GM21529 (cell line): Measurements from ENCODE around the gene KRT1.

Experiments
- ATAC-seq: cut with Tn5 transposase; IDR thresholded peaks from one replicate; pipeline ENCODE4 v1.9.1; 2021; ENCODE audit not compliant: unreplicated experiment

Gene KRT1

DNA sequence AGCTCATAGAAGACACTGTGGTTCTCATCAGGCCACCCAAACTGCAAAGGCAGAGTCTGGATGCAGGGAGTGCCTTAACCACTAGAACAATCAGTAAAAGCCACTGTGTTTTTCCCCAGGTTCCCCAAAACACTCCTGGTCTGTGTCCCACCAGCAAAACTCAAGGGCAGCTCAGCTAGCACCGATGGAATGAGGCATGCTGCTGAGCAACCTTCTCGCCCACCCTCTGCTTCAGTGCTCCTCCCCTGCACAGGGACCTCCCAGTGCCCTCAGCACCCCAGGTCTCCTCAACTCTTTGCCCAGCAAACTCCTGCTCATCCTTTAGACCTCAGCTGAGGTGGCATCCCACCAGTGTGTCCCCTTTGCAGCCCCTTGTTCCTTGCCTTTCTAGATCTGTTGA is 19.2 kb upstream of the KRT1 start:
- ATAC-seq, result no peak

- ATAC-seq, result no peak
Measured at GRCh38 chr12:52698651-52699340, 18.6 kb upstream of the KRT1 start.

GRCh38 chr12:52697058-52697582 is 16.9 kb upstream of the KRT1 start:
- ATAC-seq, result no peak

GRCh38 chr12:52696588-52696987 is 16.4 kb upstream of the KRT1 start:
- no peak for ATAC-seq

DNA sequence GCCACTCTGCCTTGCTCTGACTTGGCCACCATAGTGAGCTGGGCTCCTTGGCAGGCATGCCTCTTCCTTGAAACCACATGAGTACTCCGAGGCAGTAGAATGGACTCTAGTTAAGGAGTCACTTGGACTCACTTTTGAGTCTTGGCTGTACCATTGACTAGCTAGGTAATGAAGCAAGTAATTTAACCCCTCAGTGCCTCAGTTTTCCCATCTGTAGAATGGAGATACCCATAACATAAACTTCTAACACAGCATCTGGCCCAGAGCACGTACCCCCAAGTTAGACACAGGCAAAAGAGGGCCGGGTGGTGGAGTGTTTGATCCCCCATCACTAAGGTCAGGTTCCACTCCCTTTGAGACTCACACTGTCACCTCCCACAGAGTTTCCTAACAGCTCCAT is 14.8 kb upstream of the KRT1 start:
- ATAC-seq, result no peak

DNA sequence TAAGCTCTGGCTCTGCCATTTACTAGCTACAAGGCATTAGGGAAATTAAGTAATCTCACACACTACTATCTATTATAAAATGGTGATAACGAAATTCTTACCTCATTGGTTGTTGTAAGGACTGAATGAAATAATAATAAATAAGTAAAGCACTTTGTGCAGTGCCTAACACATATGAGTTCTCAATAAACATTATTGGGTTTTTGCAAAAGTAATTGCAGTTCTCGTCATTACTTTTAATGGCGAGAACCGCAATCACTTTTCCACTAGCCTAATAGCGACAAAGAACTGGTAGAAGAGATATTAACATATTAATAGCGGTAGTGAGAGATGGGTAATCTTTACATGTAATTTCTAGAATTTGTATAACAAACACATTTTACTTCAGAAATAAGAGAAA is 13.9 kb upstream of the KRT1 start:
- ATAC-seq, result no peak

DNA sequence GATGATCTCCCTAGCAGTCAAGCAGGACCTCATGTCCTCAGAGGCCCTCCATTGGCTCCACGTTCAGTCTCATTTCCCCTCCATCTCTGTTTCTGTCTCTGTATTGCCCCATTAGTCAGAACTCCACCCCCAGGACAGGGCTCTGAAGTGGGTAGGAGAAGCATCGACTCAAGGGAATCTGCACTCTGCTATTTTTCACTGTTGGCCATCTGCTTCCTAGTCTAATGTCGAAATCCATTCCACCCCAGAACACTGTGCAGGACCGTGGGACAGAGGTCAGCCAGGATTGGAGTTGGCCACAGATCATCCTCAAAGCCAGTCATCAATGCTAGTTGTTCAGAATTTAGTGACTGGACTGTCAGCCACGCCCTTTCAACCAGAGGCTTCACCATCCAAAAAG is 13.1 kb upstream of the KRT1 start:
- no peak for ATAC-seq

DNA sequence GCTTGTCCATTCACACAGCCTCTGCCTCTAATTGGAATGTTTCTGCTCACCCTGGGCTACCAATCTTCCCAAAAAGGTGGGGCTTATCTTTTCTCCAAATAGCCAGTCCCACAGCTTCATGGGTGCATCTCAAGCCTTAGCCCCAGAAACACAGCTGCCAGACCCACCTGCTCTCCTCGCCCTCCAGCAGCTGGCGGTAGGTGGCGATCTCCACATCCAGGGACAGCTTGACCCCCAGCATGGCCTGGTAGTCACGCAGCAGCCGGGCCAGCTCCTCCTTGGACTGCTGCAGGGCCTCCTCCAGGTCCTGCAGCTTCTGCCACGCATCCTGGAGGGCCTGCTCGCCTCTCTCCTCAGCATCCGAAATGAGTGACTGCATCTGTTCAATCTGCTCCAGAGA is 12.0 kb upstream of the KRT1 start:
- no peak for ATAC-seq

GRCh38 chr12:52691841-52692150 is 11.6 kb upstream of the KRT1 start:
- no peak for ATAC-seq

GRCh38 chr12:52691076-52691840 is 11.1 kb upstream of the KRT1 start:
- ATAC-seq, result no peak

DNA sequence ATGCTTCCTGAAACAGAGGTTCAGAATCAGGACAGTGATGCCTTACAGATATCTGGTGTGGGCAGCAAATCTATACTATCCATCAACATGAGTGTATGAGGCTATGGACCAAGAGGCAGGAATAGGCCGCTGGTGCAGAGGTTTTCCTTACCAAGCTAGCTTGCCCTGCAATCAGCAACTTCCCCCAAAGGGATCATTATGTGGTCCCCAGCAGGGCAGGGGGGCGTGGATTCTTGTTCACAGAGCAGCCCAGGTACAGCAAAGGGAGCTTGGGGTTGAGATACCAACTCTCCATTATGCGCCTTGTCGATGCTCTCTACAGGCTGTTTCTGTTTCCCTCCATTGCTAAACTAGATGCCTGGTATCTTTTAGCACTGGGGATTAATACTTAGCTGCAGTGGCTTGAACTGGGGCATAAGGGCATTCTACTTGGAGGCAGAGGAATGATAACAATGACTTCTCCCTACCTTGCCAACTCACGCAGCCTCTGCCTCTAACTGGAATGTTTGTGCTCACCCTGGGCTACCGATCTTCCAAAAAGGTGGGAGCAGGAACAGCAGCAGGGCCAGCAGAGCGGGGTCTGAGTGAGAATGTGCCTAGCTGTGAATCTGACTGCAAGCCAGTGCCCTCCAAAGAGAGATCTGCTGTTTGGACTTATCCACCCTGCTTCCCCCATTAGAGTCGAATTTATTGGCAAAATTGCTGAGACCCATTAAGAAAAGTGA is 10.3 kb upstream of the KRT1 start:
- ATAC-seq, result no peak

GRCh38 chr12:52689936-52690335 is 9.7 kb upstream of the KRT1 start:
- ATAC-seq, result no peak

DNA sequence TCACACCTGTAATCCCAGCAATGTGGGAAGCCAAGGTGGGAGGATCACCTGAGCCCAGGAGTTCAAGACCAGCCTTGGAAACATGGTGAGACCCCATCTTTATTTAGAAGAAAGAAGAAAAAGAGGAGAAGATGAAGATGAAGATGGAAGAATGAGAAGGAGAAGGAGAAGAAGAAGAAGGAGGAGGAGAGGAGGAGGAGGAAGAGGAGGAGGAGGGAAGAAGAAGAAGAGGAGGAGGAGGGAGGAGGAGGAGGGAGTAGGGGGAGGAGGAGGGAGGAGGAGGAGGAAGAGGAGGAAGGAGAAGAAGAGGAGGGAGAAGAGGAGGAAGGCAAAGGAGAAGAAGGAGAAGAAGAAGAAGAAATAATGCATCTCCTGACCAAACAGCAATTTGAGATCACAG is 9.0 kb upstream of the KRT1 start:
- ATAC-seq, result no peak

DNA sequence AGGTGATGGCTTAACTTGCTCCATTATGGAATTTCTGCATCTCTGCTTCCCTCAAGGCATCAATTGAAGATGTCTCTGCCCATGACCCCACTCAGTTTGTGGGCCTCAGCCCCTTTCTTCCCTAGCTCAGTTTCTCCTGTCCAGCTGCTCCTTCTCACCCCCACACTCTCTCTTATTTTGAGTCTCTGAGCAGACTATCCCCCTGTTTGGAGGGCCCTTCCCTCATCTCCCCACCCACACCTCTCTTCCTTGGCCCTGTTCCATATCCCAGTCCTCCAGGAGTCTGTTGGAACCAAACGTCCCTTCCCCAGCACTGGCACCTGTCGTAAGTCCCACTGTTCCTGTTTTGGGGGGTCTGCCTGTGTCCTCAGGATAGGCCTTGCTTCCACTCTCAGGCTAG is 8.3 kb upstream of the KRT1 start:
- no peak for ATAC-seq

DNA sequence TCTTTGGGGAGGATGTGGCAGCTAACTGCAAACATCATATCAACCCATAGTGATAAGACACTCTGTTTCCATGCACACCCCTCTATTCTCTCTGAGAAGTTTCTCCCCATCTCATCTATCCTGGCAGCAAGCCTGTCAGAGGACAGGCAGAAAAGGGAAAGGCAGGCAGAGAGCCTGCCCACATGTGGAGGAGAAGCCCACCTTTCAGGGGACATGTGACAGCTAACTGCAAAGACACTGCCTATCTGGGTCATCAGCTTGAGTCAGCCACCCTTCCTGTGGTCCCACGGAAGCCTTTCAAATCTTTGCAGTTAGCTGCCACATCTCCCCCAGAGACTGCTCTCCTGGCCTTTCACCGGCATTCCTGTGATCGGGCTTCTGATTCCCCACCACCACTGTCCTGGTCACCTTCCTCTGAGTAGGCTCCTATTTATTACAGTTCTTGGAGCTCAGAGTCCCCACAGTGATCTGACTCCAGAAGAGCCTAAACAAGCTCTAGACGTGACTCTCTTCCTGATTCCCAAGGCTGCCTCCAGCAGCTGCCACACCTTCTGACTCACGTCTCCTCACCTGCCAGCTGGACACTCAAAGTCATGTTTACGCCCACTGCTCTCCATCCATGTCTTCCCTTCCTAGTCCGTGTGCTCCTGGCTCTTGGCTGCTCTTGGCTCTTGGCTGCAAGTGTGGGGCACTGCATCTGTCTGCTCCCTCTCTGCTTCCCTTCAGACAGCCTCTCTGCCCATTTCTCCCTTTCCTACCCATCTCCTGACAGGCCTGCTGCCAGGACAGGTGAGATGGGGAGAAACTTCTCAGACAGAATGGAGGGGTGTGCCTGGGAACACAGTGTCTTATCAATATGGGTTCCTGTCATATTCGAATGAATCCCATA is 7.5 kb upstream of the KRT1 start:
- no peak for ATAC-seq

DNA sequence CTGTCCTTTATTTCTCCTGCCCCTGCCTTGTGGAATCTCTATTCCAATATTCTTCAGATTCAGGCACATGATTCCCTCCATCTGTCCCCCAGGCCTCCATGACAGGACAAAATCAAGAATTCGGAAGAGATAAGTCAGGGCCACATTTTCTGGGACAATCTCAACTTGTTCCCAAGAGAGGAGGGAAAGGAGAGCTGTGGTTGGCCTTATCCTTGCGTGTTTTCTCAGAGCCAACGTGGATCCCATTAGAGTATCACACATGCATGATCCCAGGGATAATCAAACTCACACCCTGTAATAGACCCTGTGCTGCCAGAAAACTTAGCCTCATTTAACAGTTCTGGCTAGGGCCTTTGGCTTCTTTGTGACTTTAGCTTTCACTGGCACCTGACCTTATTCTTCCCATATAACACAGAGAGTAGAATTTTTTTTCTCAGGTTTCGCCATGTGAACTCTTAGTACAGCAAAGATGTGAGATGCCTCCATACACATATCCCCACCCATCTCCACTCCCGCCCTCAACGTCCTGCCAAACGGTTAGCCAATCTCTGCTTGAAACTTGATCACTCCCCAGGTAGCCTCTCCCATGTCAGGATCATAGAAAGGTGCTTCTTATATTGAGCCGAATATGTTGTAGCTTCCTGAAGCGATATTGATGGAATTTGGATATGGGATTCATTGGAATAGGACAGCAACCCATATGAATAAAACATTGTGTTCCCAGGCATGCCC is 6.7 kb upstream of the KRT1 start:
- ATAC-seq, result no peak

DNA sequence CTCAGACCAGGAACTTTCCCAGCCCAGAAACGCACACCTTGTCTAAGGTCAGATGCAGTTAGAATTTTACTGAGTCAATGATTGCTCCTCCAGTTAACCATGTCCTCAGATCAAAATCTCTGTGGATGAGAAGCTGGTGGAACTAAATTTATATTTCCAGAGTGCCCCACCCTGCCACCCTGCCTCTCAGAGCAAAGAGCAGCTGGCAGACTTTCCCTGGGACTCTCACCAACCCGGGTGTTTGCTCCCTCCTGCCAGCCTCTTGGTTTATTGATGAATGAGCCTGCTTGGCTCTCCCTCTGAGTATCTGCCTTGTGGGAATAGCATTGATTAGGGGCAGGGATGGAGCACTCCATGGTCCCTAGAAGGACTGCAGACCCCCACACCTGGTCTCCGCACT is 5.9 kb upstream of the KRT1 start:
- ATAC-seq, result no peak

DNA sequence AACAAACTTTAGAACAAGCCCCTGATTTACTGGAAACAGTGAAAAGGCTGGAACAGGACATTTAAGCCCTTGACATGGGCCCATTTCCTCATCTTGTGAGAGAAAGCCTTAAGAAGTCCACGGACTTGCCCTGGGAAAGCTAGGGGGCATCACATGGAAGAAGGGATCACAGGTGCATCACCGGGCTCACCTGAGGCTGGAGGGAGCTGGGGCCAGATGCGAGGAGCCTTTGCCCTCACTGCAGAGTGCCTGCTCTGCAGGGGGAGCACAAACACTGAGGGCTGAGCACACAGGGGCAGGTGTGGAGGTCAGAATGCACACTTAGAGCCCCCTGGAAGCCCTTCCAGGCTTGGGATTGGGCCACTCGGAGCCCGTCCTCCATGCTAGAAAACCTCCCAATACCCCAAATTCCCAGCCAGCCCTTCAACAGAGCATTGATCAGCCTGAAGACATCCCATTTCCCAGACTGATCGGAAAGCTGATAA is 5.2 kb upstream of the KRT1 start:
- ATAC-seq, result no peak

- ATAC-seq, result no peak
Measured at GRCh38 chr12:52684431-52684830, 4.2 kb upstream of the KRT1 start.

DNA sequence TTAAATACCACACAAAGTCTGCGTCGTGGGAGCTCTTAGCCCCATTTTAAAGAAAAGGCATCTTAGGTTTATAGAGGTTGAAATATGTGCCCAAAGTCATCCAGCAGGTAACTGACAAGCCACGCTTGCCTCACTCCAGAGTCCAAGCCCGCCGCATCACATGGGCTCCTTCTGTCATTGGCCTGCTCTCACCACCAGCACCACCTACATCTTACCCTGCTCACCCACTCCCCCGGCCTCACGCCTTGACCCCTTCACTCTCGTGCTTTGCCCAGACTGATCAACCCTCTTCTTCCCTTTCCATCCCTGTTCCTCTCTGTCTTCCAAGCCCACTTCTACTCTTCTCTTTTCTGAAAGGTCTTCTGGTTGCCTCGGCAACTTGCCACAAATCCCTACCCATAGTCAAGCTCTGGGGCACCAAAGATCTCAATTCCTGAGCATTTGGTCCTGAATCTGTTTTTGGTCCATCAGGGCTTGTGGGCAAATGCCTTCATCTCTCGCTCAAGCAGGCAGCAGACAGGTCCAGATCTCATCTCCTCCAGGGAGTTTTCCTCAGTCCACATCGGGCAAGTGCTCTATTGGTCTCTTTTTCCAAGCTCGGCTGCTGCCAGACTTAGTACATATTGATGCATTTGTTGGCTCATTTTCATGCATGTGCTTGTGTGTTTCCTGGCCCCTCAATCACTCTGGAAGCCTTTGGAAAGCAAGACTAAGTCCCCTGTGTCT is 3.5 kb upstream of the KRT1 start:
- ATAC-seq, result no peak
